HCT116 (cell line): ENCODE measurements around the gene RPTOR.

Source experiments
- CTCF ChIP-seq, 3 experiments: fragments of 200-600 bp in 1 of 3; sonication (generic) in 1 of 3; IDR thresholded peaks in 2 of 3; conservative IDR thresholded peaks in 1 of 3; 2 replicates each; pipeline ENCODE4 v1.5.1; 2012 to 2017; ENCODE audit warnings: low read depth in 2 of 3, low read length in 2 of 3, antibody characterized with exemption in 1 of 3, borderline replicate concordance in 1 of 3, control low read depth in 1 of 3, mild to moderate bottlenecking in 1 of 3, mixed read lengths in 1 of 3, mixed run types in 1 of 3, moderate library complexity in 1 of 3; ENCODE audit not compliant: insufficient read depth in 1 of 3
- EGR1 ChIP-seq: IDR thresholded peaks from 2 replicates; pipeline ENCODE4 v1.6.1; 2012; ENCODE audit warnings: low read depth
- FOSL1 ChIP-seq: IDR thresholded peaks from 2 replicates; pipeline ENCODE4 v1.6.1; 2012; ENCODE audit warnings: low read depth
- JUND ChIP-seq: IDR thresholded peaks from 2 replicates; pipeline ENCODE4 v1.6.1; 2012
- MAX ChIP-seq: IDR thresholded peaks from 2 replicates; pipeline ENCODE4 v1.6.1; 2012
- POLR2A ChIP-seq: IDR thresholded peaks from 2 replicates; pipeline ENCODE4 v1.7.0; 2011; ENCODE audit warnings: borderline replicate concordance; ENCODE audit not compliant: insufficient read depth, insufficient read length; ENCODE audit errors: extremely low read depth
- POLR2AphosphoS5 ChIP-seq: IDR thresholded peaks from 2 replicates; pipeline ENCODE4 v1.6.1; 2011; ENCODE audit warnings: mild to moderate bottlenecking, low read depth, low read length, moderate library complexity
- REST ChIP-seq: IDR thresholded peaks from 2 replicates; pipeline ENCODE4 v1.6.1; 2012; ENCODE audit warnings: low read depth
- ZBTB33 ChIP-seq: IDR thresholded peaks from 2 replicates; pipeline ENCODE4 v1.6.1; 2011; ENCODE audit warnings: mild to moderate bottlenecking, low read length, moderate library complexity; ENCODE audit not compliant: insufficient replicate concordance; ENCODE audit errors: extremely low read depth
- ZFX ChIP-seq: fragments of 450-650 bp; IDR thresholded peaks from 2 replicates; pipeline ENCODE4 v1.6.1; 2017

GRCh38 chr17:80601146-80601545, 56.5 kb downstream of the RPTOR start:
- TF ChIP-seq MAX, result no peak
- TF ChIP-seq CTCF (IDR thresholded peaks at IDR 0.05 in 2 of 3, conservative IDR thresholded peaks at IDR 0.05 in 1 of 3; ENCODE audit: borderline replicate concordance in 1 of 3, insufficient read depth in 1 of 3, low read depth in 2 of 3, low read length in 2 of 3), result no peak
- no peak for TF ChIP-seq POLR2A
- TF ChIP-seq EGR1, result no peak
- TF ChIP-seq ZFX, result no peak
- TF ChIP-seq REST, result no peak
- no peak for TF ChIP-seq ZBTB33
- TF ChIP-seq FOSL1, result no peak
- TF ChIP-seq POLR2AphosphoS5, result no peak
- no peak for TF ChIP-seq JUND
